Measurements from ENCODE around the gene FBN2. TPM values are rescaled to one million over a fixed set of nuclear protein-coding genes. Genes with fewer than 3 reads are reported as not detected.
A peak's percentile ranks its signal among the peaks of the same experiment; 100 is the strongest.

Gene FBN2
- total RNA-seq, result 9.0 and 80.1 TPM in 2 replicates
- polyA plus RNA-seq, result 22.1 and 43.1 TPM in 2 replicates
- polyA plus RNA-seq (2012), result 18.1 and 47.6 TPM in 2 replicates
- 42.5 and 191 TPM in 2 replicates for polyA minus RNA-seq (ENCODE audit: low replicate concordance)

GRCh38 chr5:128538000-128538249, at the start of gene FBN2:
TSS of gene FBN2 (minus strand) at chr5:128538245. CDS start at chr5:128537603, 642 bp downstream.
- H3K79me2 ChIP-seq (ENCODE audit: control insufficient read depth, insufficient read depth, low read length), result no peaks in the 10 kb centered on the region
- H3K4me1 ChIP-seq (ENCODE audit: control insufficient read depth, extremely low read depth, insufficient read depth, low read length), result no peaks in the 10 kb centered on the region
- peak within 1 kb of the TSS; percentile 55 for H2AFZ ChIP-seq (ENCODE audit: low read length)
- peak within 1 kb of the TSS; percentile 59 to 72 (median 68) for H3K4me3 ChIP-seq (replicated peaks in 1 of 4; ENCODE audit: control extremely low read depth in 1 of 4, insufficient read depth in 1 of 4, low read depth in 3 of 4, low read length in 4 of 4)
- H4K20me1 ChIP-seq (ENCODE audit: control insufficient read depth, extremely low read depth, insufficient read depth, low read length), result no peaks in the 10 kb centered on the region
- H3K4me2 ChIP-seq (ENCODE audit: extremely low read depth, insufficient read depth, low read length), result peak within 1 kb of the TSS; percentile 73
- no peaks in the 10 kb centered on the region for H3K9me3 ChIP-seq (ENCODE audit: control insufficient read depth, insufficient read depth, low read depth, low read length)
- no peaks in the 10 kb centered on the region for H3K27me3 ChIP-seq (ENCODE audit: control insufficient read depth, insufficient read depth, low read length)
- H3K27ac ChIP-seq (ENCODE audit: insufficient read depth, low read length), result no peak within 1 kb of the TSS
- H3K36me3 ChIP-seq (ENCODE audit: control insufficient read depth, insufficient read depth, low read length), result no peaks in the 10 kb centered on the region
- H3K9ac ChIP-seq (ENCODE audit: insufficient read depth, low read length), result peak within 1 kb of the TSS; percentile 49
- TF ChIP-seq CTCF (conservative IDR thresholded peaks at IDR 0.05 in 1 of 2, IDR thresholded peaks at IDR 0.05 in 1 of 2; ENCODE audit: low read depth in 1 of 2, low read length in 2 of 2) (no peak), EZH2 (IDR thresholded peaks at IDR 0.05; ENCODE audit: low read length, missing control alignments) (no peak)
- DNase-seq (ENCODE audit: low read depth in 2 of 2), result no peak

GRCh38 chr5:128587275-128587674, 49.2 kb upstream of the FBN2 start:
- Histone ChIP-seq H3K27me3 (ENCODE audit: control insufficient read depth, insufficient read depth, low read length) (no peaks in the 10 kb centered on the region), H2AFZ (ENCODE audit: low read length) (no peak overlapping the region), H3K79me2 (ENCODE audit: control insufficient read depth, insufficient read depth, low read length) (no peaks in the 10 kb centered on the region), H3K9ac (ENCODE audit: insufficient read depth, low read length) (no peak overlapping the region), H3K4me3 (replicated peaks in 1 of 4; ENCODE audit: control extremely low read depth in 1 of 4, insufficient read depth in 1 of 4, low read depth in 3 of 4, low read length in 4 of 4) (no peak overlapping the region), H3K4me1 (ENCODE audit: control insufficient read depth, extremely low read depth, insufficient read depth, low read length) (no peaks in the 10 kb centered on the region), H3K9me3 (ENCODE audit: control insufficient read depth, insufficient read depth, low read depth, low read length) (no peaks in the 10 kb centered on the region), H4K20me1 (ENCODE audit: control insufficient read depth, extremely low read depth, insufficient read depth, low read length) (no peaks in the 10 kb centered on the region), H3K4me2 (ENCODE audit: extremely low read depth, insufficient read depth, low read length) (no peak overlapping the region), H3K27ac (ENCODE audit: insufficient read depth, low read length) (no peak overlapping the region), H3K36me3 (ENCODE audit: control insufficient read depth, insufficient read depth, low read length) (no peaks in the 10 kb centered on the region)
- TF ChIP-seq EZH2 (IDR thresholded peaks at IDR 0.05; ENCODE audit: low read length, missing control alignments) (no peak), CTCF (conservative IDR thresholded peaks at IDR 0.05 in 1 of 2, IDR thresholded peaks at IDR 0.05 in 1 of 2; ENCODE audit: low read depth in 1 of 2, low read length in 2 of 2) (no peak)
- DNase-seq (ENCODE audit: low read depth in 2 of 2), result no peak

GRCh38 chr5:128586848-128587247, 48.8 kb upstream of the FBN2 start:
- Histone ChIP-seq H3K36me3 (ENCODE audit: control insufficient read depth, insufficient read depth, low read length) (no peaks in the 10 kb centered on the region), H3K27ac (ENCODE audit: insufficient read depth, low read length) (no peak overlapping the region), H2AFZ (ENCODE audit: low read length) (no peak overlapping the region), H3K9ac (ENCODE audit: insufficient read depth, low read length) (no peak overlapping the region), H3K4me2 (ENCODE audit: extremely low read depth, insufficient read depth, low read length) (no peak overlapping the region), H4K20me1 (ENCODE audit: control insufficient read depth, extremely low read depth, insufficient read depth, low read length) (no peaks in the 10 kb centered on the region), H3K27me3 (ENCODE audit: control insufficient read depth, insufficient read depth, low read length) (no peaks in the 10 kb centered on the region), H3K79me2 (ENCODE audit: control insufficient read depth, insufficient read depth, low read length) (no peaks in the 10 kb centered on the region), H3K9me3 (ENCODE audit: control insufficient read depth, insufficient read depth, low read depth, low read length) (no peaks in the 10 kb centered on the region), H3K4me1 (ENCODE audit: control insufficient read depth, extremely low read depth, insufficient read depth, low read length) (no peaks in the 10 kb centered on the region), H3K4me3 (replicated peaks in 1 of 4; ENCODE audit: control extremely low read depth in 1 of 4, insufficient read depth in 1 of 4, low read depth in 3 of 4, low read length in 4 of 4) (no peak overlapping the region)
- DNase-seq (ENCODE audit: low read depth in 2 of 2), result peak in 1 of 2 donors; percentile 51
- TF ChIP-seq CTCF (conservative IDR thresholded peaks at IDR 0.05 in 1 of 2, IDR thresholded peaks at IDR 0.05 in 1 of 2; ENCODE audit: low read depth in 1 of 2, low read length in 2 of 2) (no peak), EZH2 (IDR thresholded peaks at IDR 0.05; ENCODE audit: low read length, missing control alignments) (no peak)

Measured in fibroblast of lung (primary cell).